ENCODE results near the gene MAF. TPM values are rescaled to one million over a fixed set of nuclear protein-coding genes. Genes with fewer than 3 reads are reported as not detected.
A peak's percentile ranks its signal among the peaks of the same experiment; 100 is the strongest.

The MAF gene
- total RNA-seq: 21.6 TPM

DNA sequence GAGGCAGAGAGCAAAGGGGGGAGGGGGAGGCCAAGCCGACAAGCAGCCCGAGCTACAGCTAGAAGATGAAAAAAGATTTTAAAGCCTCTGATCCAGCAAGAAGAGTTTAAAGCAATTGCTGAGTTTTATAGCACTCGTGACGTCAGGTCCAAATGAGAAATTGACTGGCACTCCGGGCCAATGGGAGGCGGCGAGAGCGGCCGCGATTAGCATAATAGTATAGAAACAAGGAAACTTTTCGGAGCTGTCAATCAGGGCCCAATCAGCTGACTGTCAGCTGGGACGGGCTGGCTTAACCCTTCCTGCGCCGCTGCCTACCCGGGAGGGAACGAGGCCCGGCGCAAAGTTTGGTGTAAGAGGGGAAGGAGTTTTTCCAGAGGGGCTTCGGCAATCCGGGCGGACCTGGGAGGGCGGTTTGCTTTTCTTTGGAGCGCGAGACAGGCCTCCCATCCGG is at the start of gene MAF:
MAF (minus strand) TSS at position 100 of the 454 bp plus-strand sequence. CDS start 835 bp downstream, outside the sequence.
- peak; percentile 97 for DNase-seq

- DNase-seq: no peak
Observed at GRCh38 chr16:79648826-79649225, 48.3 kb upstream of the MAF start.

GRCh38 chr16:79647586-79647985 is 47.0 kb upstream of the MAF start:
- no peak for DNase-seq

GRCh38 chr16:79645701-79646100 is 45.2 kb upstream of the MAF start:
- no peak for DNase-seq

DNA sequence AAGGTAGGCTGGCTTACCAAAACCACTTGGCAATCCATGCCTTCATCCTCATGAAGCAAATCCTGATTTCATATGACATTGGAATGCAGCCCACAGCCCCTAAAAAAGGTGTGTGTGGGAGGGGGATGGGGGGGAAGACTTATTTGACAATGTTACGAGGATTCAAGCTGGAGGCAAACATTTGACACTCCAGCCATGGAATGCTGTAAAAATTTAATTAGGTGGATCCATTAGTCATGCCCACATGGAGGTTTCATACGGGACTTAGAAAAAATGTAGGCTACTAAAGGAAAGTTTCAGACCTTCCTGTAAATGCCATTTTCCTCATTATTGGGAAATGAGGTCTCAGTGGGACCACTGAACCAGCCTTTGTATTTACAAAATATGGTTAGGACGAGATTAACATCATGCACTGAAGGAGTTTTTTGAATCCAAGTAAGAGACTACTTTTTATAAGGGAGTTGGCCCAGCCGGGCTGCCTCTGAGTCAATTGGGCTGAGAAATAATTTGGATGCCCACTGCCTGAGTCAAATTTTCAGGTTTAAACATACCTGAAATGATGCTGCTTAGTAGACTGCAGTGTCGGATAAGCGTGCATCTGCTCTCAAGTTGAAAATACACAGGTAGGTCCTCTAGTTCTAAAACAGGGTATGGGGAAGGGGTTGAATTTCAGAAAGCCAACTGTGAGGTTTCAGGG is 44.6 kb upstream of the MAF start:
- DNase-seq: no peak

GRCh38 chr16:79642652-79643051 is 42.1 kb upstream of the MAF start:
- no peak for DNase-seq

GRCh38 chr16:79640513-79641360 is 40.2 kb upstream of the MAF start:
- peak; percentile 84 for DNase-seq

GRCh38 chr16:79639576-79640311 is 39.2 kb upstream of the MAF start:
- DNase-seq: no peak

GRCh38 chr16:79638386-79638785 is 37.8 kb upstream of the MAF start:
- DNase-seq: no peak

DNA sequence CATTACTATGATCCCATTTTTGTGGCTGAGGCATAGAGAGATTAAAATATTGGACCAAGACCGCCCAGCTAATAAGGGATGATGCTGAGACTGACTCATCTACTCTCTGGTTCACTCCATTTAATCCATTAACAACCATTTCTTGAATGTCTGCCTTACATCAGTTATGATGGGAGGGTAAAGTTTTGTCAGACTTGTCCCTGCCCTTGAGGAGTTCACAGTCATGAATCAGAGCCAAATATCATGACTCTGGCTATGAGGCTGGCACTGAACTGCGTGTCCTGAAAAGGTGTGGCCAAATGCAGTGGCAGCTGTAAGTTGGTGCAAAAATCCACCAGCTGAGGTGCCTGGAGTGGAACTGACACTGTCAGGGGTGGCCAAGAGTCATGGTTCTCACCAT is 35.0 kb upstream of the MAF start:
- no peak for DNase-seq

DNA sequence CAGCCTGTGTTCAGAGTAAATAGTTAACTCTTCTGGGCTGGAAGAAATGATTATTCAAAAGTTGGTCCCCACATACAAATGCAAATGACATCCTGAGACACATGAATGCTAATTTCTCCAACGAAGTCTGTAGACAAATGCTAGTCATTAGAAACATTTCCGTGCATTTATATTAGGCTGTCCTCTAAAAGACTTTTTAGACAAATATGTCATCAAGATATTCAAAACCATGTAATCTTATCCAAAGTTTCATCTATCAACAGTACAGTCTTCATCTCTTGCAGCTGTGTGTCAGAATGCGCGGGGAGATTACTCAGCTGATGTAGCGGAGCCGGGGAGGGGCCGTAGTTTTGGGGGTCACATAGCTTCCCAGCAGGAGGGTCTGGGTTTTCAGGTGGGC is 33.8 kb upstream of the MAF start:
- DNase-seq: no peak

DNA sequence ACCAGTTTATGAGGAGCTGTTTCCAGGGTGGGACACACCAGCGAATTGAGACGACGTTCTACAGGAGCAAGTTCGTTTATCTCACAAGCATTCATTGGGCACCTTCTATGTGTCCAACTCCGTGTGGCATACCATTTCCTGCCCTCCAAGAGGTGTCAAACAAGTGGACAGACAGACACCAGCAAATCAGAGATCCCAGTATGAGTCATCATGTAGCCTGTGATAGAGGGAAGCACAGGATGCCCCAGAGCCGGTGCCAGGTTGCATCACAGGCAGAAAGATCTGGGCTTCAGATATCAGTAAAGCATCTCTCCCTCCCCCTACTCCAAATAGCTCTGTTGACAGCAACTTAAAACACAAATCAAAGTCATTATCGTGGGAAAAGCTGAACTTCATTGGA is 31.8 kb upstream of the MAF start:
- no peak for DNase-seq

DNA sequence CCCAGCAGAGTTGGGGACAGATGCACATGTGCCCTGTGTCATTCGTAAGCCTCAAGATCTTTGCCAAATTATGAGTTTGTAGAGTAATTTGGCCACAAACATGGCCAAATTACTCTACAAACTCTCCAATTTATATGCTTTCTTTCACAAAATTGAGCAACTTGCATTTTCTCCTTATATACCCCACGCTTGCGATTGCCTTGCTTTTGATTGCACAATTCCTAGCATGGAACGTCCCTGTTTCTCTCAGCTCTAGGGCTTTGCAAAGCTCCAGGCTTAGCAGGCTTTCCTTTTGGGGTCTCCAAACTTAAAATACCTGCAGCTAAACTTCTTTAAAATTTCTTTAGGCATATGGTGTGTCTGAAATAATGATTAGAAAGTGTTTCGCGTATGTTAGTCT is 28.5 kb upstream of the MAF start:
- no peak for DNase-seq

DNA sequence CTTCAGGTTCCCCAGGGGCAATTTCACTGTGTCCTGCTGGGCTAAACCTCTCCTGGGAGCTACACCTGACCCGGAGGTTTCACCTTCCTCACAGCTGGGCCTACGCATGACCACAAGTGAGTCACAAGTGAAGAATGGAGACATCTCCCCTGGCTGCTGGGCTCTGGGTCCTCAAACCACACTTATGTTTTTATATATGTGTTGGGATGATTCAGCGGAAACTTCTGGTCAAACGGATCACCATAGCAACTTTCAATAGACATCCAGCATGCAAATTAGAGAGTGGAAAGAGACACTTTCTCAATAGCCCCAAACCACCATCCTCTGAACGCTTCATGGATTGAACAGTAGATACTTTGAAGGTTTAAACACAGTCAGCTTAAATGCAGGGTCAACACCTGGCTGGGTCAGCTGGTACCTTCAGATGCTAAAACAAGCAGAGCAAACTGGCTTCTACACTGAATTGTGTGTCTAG is 28.0 kb upstream of the MAF start:
- no peak for DNase-seq

DNA sequence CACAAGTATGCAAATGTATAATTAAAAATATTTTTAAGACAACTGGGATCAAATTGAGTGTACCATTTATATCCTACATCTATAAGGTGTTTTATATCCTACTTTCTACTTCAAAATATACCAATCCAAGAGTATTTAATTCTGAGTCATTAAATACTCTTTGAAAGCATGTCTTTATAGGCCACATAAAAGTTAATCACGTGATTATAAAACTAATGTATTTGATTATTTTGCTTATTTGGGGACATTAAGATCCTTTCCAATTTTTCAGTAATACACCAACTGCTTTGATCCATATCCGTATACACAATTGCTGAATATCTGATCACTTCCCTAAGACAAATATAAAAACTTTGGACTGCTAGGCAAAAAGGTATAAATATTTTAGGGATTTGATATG is 26.6 kb upstream of the MAF start:
- DNase-seq: no peak

GRCh38 chr16:79625738-79626137 is 25.2 kb upstream of the MAF start:
- no peak for DNase-seq

GRCh38 chr16:79623824-79624223 is 23.3 kb upstream of the MAF start:
- DNase-seq: no peak

DNA sequence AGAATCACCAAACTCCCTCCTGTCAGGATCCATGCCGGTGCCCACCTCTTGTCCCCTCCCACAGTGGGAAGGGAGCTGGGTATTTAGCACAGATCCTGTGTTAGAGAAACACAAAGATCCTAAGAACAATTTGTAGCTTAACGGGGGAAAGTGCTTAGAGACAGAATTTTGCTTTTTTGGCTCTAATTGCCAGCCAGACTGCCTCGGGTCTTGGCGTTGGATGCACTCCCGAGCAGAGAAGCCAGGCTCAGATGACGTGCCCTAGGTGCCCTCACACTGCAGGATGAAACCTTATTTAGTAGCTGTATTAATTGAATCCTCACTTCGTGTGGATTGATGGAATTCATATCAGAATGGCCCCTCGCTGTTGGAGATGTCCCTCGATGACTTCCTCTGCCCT is 22.5 kb upstream of the MAF start:
- DNase-seq: no peak

GRCh38 chr16:79621027-79621426 is 20.5 kb upstream of the MAF start:
- no peak for DNase-seq

GRCh38 chr16:79618692-79619050 is 18.1 kb upstream of the MAF start:
- no peak for DNase-seq

- no peak for DNase-seq
Observed at GRCh38 chr16:79618041-79618691, 17.6 kb upstream of the MAF start.

GRCh38 chr16:79613009-79613408 is 12.5 kb upstream of the MAF start:
- no peak for DNase-seq
